ENCODE results near the gene CYP26B1. TPM values are rescaled to one million over a fixed set of nuclear protein-coding genes. Genes with fewer than 3 reads are reported as not detected.

The CYP26B1 gene
- total RNA-seq, 1 experiment from 2014 or later, result 0.20 TPM

- no peaks in the 10 kb centered on the region for H3K9me3 ChIP-seq (ENCODE audit: control insufficient read depth, low read depth, low read length)
- H2AK5ac ChIP-seq (ENCODE audit: insufficient read length, low read length), result no peak overlapping the region
- no peak overlapping the region for H4K8ac ChIP-seq (replicated peaks; ENCODE audit: insufficient read length, low read depth, low read length)
These were observed 62.1 kb downstream of the CYP26B1 start for GRCh38 chr2:72085513-72085912.

More at GRCh38 chr2:72085513-72085912, 62.1 kb downstream of the CYP26B1 start:
- H3K4me2 ChIP-seq (ENCODE audit: insufficient read depth, insufficient read length, low read length), result no peak overlapping the region
- H3K18ac ChIP-seq (ENCODE audit: insufficient read length, low read depth, low read length), result no peak overlapping the region
- WGBS (ENCODE audit: extremely low coverage, insufficient read length, low lambda C conversion rate), result no CpG with 5 or more reads among the region's 2 CpGs
- no peak overlapping the region for H3K4ac ChIP-seq (ENCODE audit: low read depth, low read length)
- H4K5ac ChIP-seq (ENCODE audit: insufficient read length, low read depth, low read length), result no peak overlapping the region
- TF ChIP-seq, protein P1, sequence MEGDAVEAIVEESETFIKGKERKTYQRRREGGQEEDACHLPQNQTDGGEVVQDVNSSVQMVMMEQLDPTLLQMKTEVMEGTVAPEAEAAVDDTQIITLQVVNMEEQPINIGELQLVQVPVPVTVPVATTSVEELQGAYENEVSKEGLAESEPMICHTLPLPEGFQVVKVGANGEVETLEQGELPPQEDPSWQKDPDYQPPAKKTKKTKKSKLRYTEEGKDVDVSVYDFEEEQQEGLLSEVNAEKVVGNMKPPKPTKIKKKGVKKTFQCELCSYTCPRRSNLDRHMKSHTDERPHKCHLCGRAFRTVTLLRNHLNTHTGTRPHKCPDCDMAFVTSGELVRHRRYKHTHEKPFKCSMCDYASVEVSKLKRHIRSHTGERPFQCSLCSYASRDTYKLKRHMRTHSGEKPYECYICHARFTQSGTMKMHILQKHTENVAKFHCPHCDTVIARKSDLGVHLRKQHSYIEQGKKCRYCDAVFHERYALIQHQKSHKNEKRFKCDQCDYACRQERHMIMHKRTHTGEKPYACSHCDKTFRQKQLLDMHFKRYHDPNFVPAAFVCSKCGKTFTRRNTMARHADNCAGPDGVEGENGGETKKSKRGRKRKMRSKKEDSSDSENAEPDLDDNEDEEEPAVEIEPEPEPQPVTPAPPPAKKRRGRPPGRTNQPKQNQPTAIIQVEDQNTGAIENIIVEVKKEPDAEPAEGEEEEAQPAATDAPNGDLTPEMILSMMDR (conservative IDR thresholded peaks at IDR 0.05), result no peak
- H3K79me1 ChIP-seq (ENCODE audit: insufficient read depth, low read depth, low read length, poor library complexity, severe bottlenecking), result no peaks in the 10 kb centered on the region
- no peak overlapping the region for H2BK12ac ChIP-seq (ENCODE audit: insufficient read length, low read depth, low read length)
- no peak overlapping the region for H3K9ac ChIP-seq (ENCODE audit: extremely low read depth, insufficient read length, low read length)
- no peak overlapping the region for H3T11ph ChIP-seq (ENCODE audit: low read length)
- H3K79me2 ChIP-seq (ENCODE audit: insufficient read depth, low read length), result no peaks in the 10 kb centered on the region
- H4K20me1 ChIP-seq (ENCODE audit: control insufficient read depth, insufficient read depth, insufficient read length), result no peaks in the 10 kb centered on the region
- no peak overlapping the region for H3K27ac Mint-ChIP-seq
- H3K27me3 Mint-ChIP-seq (ENCODE audit: low read depth), result peaks cover 3% of the 10 kb centered on the region
- H2AFZ ChIP-seq (ENCODE audit: low read length), result no peak overlapping the region
- no peak overlapping the region for H3K27ac ChIP-seq (ENCODE audit: insufficient read length, low read depth, low read length)
- no peaks in the 10 kb centered on the region for H3K4me1 ChIP-seq (ENCODE audit: insufficient read depth, low read length)
- no peak overlapping the region for H3K23ac ChIP-seq (ENCODE audit: insufficient read length, low read depth, low read length)
- no peak overlapping the region for H3K14ac ChIP-seq (ENCODE audit: insufficient read depth, low read length)
- peaks cover 7 to 14% of the 10 kb centered on the region in 2 experiments; a peak in 4 of 5 replicates for H3K9me3 Mint-ChIP-seq
- peaks cover 5 to 10% of the 10 kb centered on the region in 2 experiments for H3K4me1 Mint-ChIP-seq
- H3K36me3 Mint-ChIP-seq (ENCODE audit: insufficient read depth in 1 of 3, low read depth in 3 of 3), result peaks cover 0 to 1% (median 0%) of the 10 kb centered on the region in 3 experiments; a peak in 2 of 7 replicates
- H4K91ac ChIP-seq (ENCODE audit: insufficient read length, low read depth, low read length), result no peak overlapping the region
- no peak overlapping the region for H2BK20ac ChIP-seq (ENCODE audit: low read depth, low read length, poor library complexity, severe bottlenecking)
- H2BK120ac ChIP-seq (ENCODE audit: low read depth, low read length, poor library complexity, severe bottlenecking), result no peak overlapping the region
- no peak overlapping the region for H2BK5ac ChIP-seq (ENCODE audit: insufficient read length, low read length)
- no peak overlapping the region for H3K56ac ChIP-seq (ENCODE audit: insufficient read length, low read depth, low read length)
- no peak for DNase-seq
- no peaks in the 10 kb centered on the region for H3K23me2 ChIP-seq (ENCODE audit: insufficient read length, low read depth, low read length, poor library complexity, severe bottlenecking)
- H3K27me3 ChIP-seq (ENCODE audit: insufficient read depth, low read length), result no peaks in the 10 kb centered on the region
- H2BK15ac ChIP-seq (ENCODE audit: low read depth, low read length), result no peak overlapping the region
- H3K4me3 Mint-ChIP-seq, result no peak overlapping the region
